ENCODE results near the gene LGR6.

The LGR6 gene

DNA sequence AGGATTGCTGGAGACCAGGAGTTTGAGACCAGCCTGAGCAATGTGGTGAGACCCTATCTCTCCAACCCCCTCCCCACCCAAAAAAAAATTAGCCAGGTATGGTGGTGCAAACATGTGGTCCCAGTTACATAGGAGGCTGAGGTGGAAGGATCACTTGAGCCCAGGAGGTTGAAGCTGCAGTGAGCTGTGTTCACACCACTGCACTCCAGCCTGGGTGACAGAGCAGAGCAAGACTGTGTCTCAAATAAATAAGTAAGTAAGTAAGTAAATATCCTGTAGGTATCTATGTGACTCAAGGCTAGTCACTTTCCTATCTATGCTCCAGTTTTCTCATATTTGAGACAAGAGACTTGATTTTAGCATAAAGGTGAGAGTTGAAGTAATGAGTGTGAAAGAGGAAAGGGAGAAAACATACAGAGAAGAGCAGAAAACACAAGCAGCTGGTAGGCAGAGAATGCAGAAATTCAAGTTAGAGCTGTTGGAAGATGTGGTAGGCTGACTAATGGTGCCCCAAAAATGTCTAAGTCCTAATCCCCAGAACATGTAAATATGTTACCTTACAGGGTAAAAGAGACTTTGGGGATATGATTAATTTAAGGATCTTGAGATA, 162.4 kb downstream of the LGR6 start:
- no peak for DNase-seq

DNA sequence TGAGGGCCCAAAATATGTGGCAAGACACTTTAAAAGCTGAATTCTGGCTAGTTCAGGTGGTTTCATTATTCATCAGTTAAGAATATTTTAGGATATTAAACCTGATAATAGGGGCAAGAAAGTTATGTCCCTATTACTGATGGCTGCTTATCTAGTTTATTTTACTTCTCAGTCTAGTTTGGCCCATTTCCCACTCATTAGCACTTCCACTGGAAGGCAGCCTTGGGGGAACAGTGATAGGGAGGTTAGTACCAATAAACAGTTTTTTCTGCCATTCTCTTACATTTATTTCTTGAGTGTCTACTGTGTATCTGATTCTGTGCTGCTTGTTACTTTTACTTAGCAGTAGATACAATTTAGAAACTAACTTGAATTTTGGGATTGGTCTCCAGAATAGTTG, 163.9 kb downstream of the LGR6 start:
- DNase-seq = no peak

DNA sequence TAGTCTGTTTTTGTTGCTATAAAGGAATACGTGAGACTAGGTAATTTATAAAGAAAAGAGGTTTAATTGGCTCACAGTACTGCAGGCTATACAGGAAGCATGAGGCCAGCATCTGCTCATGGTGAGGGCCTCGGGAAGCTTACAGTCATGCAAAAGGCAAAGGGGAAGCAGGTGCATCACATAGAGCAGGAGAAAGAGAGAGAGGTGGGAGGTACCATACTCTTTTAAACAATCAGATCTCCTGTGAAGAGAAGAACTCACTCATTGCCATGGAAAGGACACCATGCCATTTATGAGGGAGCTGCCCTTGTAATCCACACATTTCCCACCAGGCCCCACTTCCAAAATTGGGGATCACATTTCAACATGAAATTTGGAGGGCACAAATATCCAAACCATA, 167.6 kb downstream of the LGR6 start:
- no peak for DNase-seq

DNA sequence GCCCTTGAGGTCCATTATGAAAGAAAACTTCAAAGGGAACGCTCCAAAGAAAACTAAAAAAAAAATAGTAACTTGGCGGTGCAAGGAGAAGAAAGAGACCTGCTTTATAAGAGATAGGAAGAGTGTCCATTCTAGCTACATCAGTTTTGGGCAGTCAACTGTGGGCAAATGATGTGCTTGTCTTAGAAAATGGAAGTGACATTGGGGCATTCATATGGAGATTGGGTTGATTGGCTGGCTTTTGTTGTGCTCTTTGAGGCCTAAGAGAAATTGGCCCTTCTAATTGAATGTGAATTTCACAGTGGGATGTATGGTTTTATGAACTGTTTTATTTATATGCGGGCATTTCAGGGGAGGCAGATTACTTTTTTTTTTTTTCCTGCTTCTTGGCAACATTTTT, 168.1 kb downstream of the LGR6 start:
- DNase-seq = no peak

DNA sequence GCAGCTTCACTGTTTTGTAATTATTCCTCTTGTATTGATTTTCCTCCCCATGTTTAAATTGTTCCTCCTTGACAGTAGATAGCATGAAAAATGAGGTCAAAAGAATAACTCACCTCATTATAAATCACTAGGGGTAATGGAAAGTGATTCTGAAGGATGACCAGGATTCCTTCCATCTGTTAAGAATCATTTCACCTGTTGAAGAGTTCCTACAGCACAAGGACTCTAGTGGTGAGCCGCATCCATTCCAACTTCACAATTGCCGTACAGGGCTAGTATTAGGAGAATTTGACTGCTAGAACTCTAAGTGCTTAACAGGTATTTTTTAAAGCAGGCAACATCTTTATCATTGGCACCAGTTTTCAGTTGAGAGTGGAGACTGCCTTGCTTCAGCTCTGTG, 168.6 kb downstream of the LGR6 start:
- DNase-seq = no peak

DNA sequence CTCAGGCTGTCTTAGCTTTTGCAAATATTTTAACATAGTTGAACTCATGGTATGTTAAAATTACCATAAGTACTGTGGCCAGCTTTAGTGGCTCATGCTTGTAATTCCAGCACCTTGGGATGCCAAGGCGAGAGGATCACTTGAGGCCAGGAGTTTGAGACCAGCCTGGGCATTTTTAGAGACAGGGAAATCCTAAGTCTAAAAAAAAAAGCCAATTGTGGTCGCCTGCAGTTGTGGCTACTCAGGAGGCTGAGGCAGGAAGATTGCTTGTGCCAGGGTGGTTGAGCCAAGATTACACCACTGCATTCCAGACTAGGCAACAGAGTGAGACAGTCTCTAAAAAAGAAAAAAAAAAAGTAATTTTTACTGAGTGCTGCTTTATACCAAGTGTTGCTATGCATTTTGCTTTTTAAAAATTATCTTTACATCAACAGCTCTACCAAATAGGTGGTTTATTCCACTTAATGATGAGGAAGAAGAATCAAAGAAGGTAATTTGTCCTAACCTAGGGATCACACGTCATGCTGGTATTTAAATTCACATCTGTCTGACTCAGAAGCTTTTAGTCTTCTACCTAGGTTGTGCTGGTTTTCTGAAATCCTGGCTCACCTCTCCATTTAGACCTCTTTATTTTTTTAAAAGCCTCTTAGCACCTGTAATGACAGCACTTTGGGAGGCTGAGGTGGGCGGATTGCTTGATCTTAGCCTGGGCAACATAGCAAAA, 171.7 kb downstream of the LGR6 start:
- DNase-seq = no peak

DNA sequence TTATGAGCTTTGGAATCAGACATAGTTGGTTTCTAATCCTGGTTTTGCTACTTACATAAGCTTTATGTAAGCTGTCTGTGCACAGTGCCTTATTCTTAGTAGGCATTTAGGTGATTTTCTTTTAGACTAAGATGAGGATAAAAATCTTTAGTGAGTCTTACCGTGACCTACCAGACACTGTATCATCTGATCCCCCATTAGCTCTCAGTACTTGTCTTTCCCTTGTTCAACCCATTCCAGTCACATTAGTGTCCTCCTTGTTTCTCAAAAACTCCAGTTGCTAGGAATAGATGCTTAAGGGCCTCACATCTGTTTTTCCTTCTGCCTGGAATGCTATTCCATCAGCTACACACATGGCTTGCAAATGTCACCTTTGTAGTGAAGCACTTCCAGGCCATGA, 173.7 kb downstream of the LGR6 start:
- DNase-seq = no peak

Measured in NCI-H1436 (cell line).